NCI-H1930 (cell line): Measurements from ENCODE around the gene SERF1B.
"Not testable (repeated sequence)": the region's sequence is repeated elsewhere in the genome, so short reads cannot be mapped to it uniquely, and the experiment has no call there.

ENCODE experiments used
- DNase-seq, 2 experiments: peaks; one replicate each; lab custom pipeline; 2025; lab: John Stamatoyannopoulos, UW

Gene SERF1B

DNA sequence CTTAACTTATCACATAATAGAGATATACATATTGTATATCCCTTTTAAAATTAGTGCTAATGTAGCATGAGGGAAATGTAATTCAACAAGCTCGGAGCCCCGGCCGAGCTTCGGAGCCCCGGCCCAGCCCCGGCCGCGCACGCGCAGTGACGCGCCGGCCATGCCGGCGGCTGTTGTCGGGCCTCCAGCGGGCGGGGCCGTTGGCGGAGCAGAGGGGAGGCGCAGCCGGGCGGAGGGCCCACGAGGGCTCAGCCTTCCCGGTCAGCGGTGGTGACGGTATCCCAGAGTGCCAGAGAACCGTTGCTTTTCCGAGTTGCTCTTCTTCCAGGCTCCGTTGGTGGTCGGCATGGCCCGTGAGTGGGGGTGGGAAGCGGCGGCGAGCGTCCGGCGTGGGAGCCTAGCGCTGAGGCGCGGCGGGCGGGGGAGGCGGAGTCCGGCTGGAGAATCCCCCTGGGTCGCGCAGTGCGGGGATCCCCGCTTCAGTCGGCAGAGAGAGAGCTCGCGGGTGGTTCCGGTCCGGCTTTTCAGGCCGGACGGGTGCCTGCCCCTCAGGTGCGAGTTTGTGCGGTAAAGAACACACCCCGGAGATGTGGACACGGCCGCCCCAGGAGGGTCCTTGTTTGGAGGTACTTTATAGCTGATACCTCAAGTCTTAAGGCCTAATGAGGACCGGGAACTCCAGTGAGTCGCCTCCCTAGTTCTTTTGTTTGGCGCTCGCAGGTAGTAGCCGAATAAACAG lies at the start of gene SERF1B:
Gene SERF1B, plus strand, starts transcription at position 146 of the 739 bp plus-strand sequence. Its CDS starts 201 bp downstream, at position 347.
- DNase-seq, result not testable (repeated sequence)

GRCh38 chr5:69991713-69992112 lies 33.3 kb upstream of the SERF1B start:
- not testable (repeated sequence) for DNase-seq

- DNase-seq, result not testable (repeated sequence)
These were observed 29.5 kb upstream of the SERF1B start for GRCh38 chr5:69995535-69995934.

- DNase-seq, result not testable (repeated sequence)
These were observed 4.4 kb upstream of the SERF1B start for GRCh38 chr5:70020660-70021059.

- DNase-seq, result not testable (repeated sequence)
These were observed 744 bp downstream of the SERF1B start for GRCh38 chr5:70025845-70026145.

GRCh38 chr5:70031204-70031603 lies 6.2 kb downstream of the SERF1B start:
- DNase-seq, result not testable (repeated sequence)

- DNase-seq, result not testable (repeated sequence)
These were observed 16.4 kb downstream of the SERF1B start for GRCh38 chr5:70041411-70041810.

DNA sequence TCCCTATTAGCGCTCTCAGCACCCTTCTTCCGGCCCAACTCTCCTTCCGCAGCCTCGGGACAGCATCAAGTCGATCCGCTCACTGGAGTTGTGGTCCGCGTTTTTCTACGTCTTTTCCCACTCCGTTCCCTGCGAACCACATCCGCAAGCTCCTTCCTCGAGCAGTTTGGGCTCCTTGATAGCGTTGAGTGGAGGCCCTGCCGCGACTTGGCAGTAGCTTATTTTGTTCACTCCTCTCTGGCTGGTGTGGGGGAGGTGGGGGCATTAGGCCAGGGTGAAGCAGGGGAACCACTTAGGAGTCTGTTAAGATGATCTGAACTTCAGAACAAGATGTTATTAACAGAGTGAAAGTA lies 24.7 kb downstream of the SERF1B start:
- not testable (repeated sequence) for DNase-seq

GRCh38 chr5:70056289-70056942 lies 31.4 kb downstream of the SERF1B start:
- DNase-seq, result not testable (repeated sequence)

- DNase-seq, result not testable (repeated sequence)
These were observed 32.1 kb downstream of the SERF1B start for GRCh38 chr5:70057140-70057539.

- DNase-seq, result not testable (repeated sequence)
These were observed 52.6 kb downstream of the SERF1B start for GRCh38 chr5:70077632-70078031.

DNA sequence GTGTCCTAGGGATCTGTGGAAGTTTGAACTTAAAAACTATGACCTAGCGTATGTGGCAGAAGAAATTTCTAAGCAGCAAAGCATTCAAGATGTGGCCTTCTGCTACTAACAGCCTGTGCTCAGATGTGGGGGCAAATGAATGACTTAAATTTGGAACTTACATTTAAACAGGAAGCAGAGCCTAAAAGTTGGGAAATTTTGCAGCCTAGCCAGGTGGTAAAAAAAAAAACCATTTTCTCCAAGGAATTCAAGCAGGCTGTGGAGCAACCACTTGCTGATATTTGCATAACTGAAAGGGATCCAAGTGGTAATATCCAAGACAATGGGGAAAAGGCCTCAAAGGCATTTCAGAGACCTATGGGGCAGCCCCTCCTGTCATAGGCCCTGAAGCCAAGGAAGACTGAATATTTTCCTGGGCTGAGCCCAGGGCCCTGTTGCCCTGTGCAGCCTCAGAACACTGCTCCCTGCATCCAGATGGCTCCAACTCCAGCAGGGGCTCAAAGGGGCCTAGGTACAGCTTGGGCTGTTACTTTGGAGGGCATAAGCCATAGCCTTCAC lies 63.9 kb downstream of the SERF1B start:
- DNase-seq, result not testable (repeated sequence)

- not testable (repeated sequence) for DNase-seq
These were observed 66.7 kb downstream of the SERF1B start for GRCh38 chr5:70091776-70092175.
